H9 (cell line): ENCODE data around the gene GRIP1. TPM values are rescaled to one million over a fixed set of nuclear protein-coding genes. Genes with fewer than 3 reads are reported as not detected.

Source experiments
- DNase-seq: peaks from one replicate; pipeline ENCODE4 v3.0.0-alpha.2; 2017
- H2AFZ ChIP-seq: one replicate; pipeline ENCODE4 v1.6.1; 2013; ENCODE audit warnings: mild to moderate bottlenecking, low read length, control low read depth, moderate library complexity
- H2AK5ac ChIP-seq: 2 replicates; pipeline ENCODE4 v1.6.1; 2013; ENCODE audit warnings: low read length, control low read depth, mixed read lengths; ENCODE audit not compliant: insufficient read length
- H2BK120ac ChIP-seq: one replicate; pipeline ENCODE4 v1.6.1; 2013; ENCODE audit warnings: low read depth, mild to moderate bottlenecking, low read length, control low read depth, inconsistent platforms; ENCODE audit not compliant: poor library complexity, severe bottlenecking
- H2BK12ac ChIP-seq: 2 replicates; pipeline ENCODE4 v1.6.1; 2013; ENCODE audit warnings: low read length, control low read depth, mixed read lengths, low read depth; ENCODE audit not compliant: insufficient read length
- H2BK15ac ChIP-seq: 2 replicates; pipeline ENCODE4 v1.6.1; 2013; ENCODE audit warnings: low read depth, low read length, control low read depth
- H2BK20ac ChIP-seq: one replicate; pipeline ENCODE4 v1.6.1; 2013; ENCODE audit warnings: low read depth, mild to moderate bottlenecking, low read length, control low read depth, inconsistent platforms; ENCODE audit not compliant: poor library complexity, severe bottlenecking
- H2BK5ac ChIP-seq: 2 replicates; pipeline ENCODE4 v1.6.1; 2013; ENCODE audit warnings: low read length, control low read depth, mixed read lengths; ENCODE audit not compliant: insufficient read length
- H3K14ac ChIP-seq: 2 replicates; pipeline ENCODE4 v1.6.1; 2013; ENCODE audit warnings: low read length, control low read depth; ENCODE audit not compliant: insufficient read depth
- H3K18ac ChIP-seq: 2 replicates; pipeline ENCODE4 v1.6.1; 2013; ENCODE audit warnings: low read depth, mild to moderate bottlenecking, mixed read lengths, low read length, control low read depth; ENCODE audit not compliant: insufficient read length
- H3K23ac ChIP-seq: 2 replicates; pipeline ENCODE4 v1.6.1; 2013; ENCODE audit warnings: low read length, control low read depth, mixed read lengths, low read depth; ENCODE audit not compliant: insufficient read length
- H3K23me2 ChIP-seq: 2 replicates; pipeline ENCODE4 v1.6.1; 2013; ENCODE audit warnings: low read depth, mild to moderate bottlenecking, mixed read lengths, low read length, control low read depth; ENCODE audit not compliant: insufficient read length, poor library complexity, severe bottlenecking
- H3K27ac ChIP-seq: 2 replicates; pipeline ENCODE4 v1.5.1; 2013; ENCODE audit warnings: low read length, control low read depth, mixed read lengths, low read depth; ENCODE audit not compliant: insufficient read length
- H3K27me3 ChIP-seq: 2 replicates; pipeline ENCODE4 v1.6.1; 2013; ENCODE audit warnings: low read length, control low read depth, inconsistent platforms; ENCODE audit not compliant: insufficient read depth
- H3K4ac ChIP-seq: 2 replicates; pipeline ENCODE4 v1.6.1; 2013; ENCODE audit warnings: low read depth, mild to moderate bottlenecking, control low read depth, inconsistent platforms, low read length, moderate library complexity
- H3K4me1 ChIP-seq: 2 replicates; pipeline ENCODE4 v1.6.1; 2013; ENCODE audit warnings: low read length, control low read depth, inconsistent platforms; ENCODE audit not compliant: insufficient read depth
- H3K4me2 ChIP-seq: 2 replicates; pipeline ENCODE4 v1.6.1; 2013; ENCODE audit warnings: low read length, control low read depth, mixed read lengths; ENCODE audit not compliant: insufficient read length, insufficient read depth
- H3K56ac ChIP-seq: 2 replicates; pipeline ENCODE4 v1.6.1; 2013; ENCODE audit warnings: low read depth, mild to moderate bottlenecking, mixed read lengths, low read length, control low read depth; ENCODE audit not compliant: insufficient read length
- H3K79me1 ChIP-seq: 2 replicates; pipeline ENCODE4 v1.6.1; 2013; ENCODE audit warnings: low read depth, mild to moderate bottlenecking, moderate library complexity, low read length, control low read depth, inconsistent platforms; ENCODE audit not compliant: insufficient read depth, poor library complexity, severe bottlenecking
- H3K79me2 ChIP-seq: 2 replicates; pipeline ENCODE4 v1.6.1; 2013; ENCODE audit warnings: low read length, control low read depth, inconsistent platforms; ENCODE audit not compliant: insufficient read depth
- H3K9ac ChIP-seq: 2 replicates; pipeline ENCODE4 v1.6.1; 2013; ENCODE audit warnings: low read length, control low read depth, mixed read lengths; ENCODE audit not compliant: insufficient read length; ENCODE audit errors: extremely low read depth
- H3K9me3 ChIP-seq: one replicate; pipeline ENCODE4 v1.6.1; 2013; ENCODE audit warnings: low read depth, low read length, inconsistent platforms; ENCODE audit not compliant: control insufficient read depth
- H3T11ph ChIP-seq: one replicate; pipeline ENCODE4 v1.6.1; 2013; ENCODE audit warnings: mild to moderate bottlenecking, low read length, control low read depth, inconsistent platforms
- H4K20me1 ChIP-seq: one replicate; pipeline ENCODE4 v1.6.1; 2013; ENCODE audit not compliant: control insufficient read depth, insufficient read length, insufficient read depth
- H4K5ac ChIP-seq: 2 replicates; pipeline ENCODE4 v1.6.1; 2013; ENCODE audit warnings: low read depth, mild to moderate bottlenecking, mixed read lengths, low read length, control low read depth; ENCODE audit not compliant: insufficient read length
- H4K8ac ChIP-seq: replicated peaks from 2 replicates; pipeline ENCODE4 v1.6.1; 2013; ENCODE audit warnings: low read length, control low read depth, mixed read lengths, low read depth; ENCODE audit not compliant: insufficient read length
- H4K91ac ChIP-seq: 2 replicates; pipeline ENCODE4 v1.6.1; 2013; ENCODE audit warnings: low read depth, mild to moderate bottlenecking, moderate library complexity, mixed read lengths, low read length, control low read depth; ENCODE audit not compliant: insufficient read length
- H3K27ac Mint-ChIP-seq, 3 experiments: 2 replicates in 2 of 3; 3 replicates in 1 of 3; pipeline ENCODE4 v1.8.0; 2020 to 2021; ENCODE audit warnings: mixed read lengths in 3 of 3, mild to moderate bottlenecking in 1 of 3, moderate library complexity in 1 of 3
- H3K27me3 Mint-ChIP-seq: 2 replicates; pipeline ENCODE4 v1.8.0; 2021; ENCODE audit warnings: low read depth, mild to moderate bottlenecking, moderate library complexity, mixed read lengths
- H3K36me3 Mint-ChIP-seq, 3 experiments: 2 replicates in 2 of 3; 3 replicates in 1 of 3; pipeline ENCODE4 v1.8.0; 2020 to 2021; ENCODE audit warnings: low read depth in 3 of 3, mixed read lengths in 3 of 3; ENCODE audit not compliant: insufficient read depth in 1 of 3
- H3K4me1 Mint-ChIP-seq, 2 experiments: 2 replicates each; pipeline ENCODE4 v1.8.0; 2020; ENCODE audit warnings: mixed read lengths in 2 of 2
- H3K4me3 Mint-ChIP-seq, 2 experiments: 2 replicates in 1 of 2; 3 replicates in 1 of 2; pipeline ENCODE4 v1.8.0; 2020 to 2021; ENCODE audit warnings: mild to moderate bottlenecking in 2 of 2, mixed read lengths in 2 of 2, moderate library complexity in 1 of 2
- H3K9me3 Mint-ChIP-seq, 2 experiments: 2 replicates in 1 of 2; 3 replicates in 1 of 2; pipeline ENCODE4 v1.8.0; 2020; ENCODE audit warnings: mild to moderate bottlenecking in 2 of 2, mixed read lengths in 2 of 2, moderate library complexity in 1 of 2
- WGBS: extraction: QIAGEN DNeasy Blood & Tissue Kit; methylation state at CpG from one replicate; pipeline ENCODE4 v1.1.7; 2013; ENCODE audit warnings: missing lambda C conversion rate, low lambda C conversion rate, mixed read lengths; ENCODE audit not compliant: insufficient read length; ENCODE audit errors: extremely low coverage; 5-methylcytosine and 5-hydroxymethylcytosine counted together
- total RNA-seq: library from RNA; stranded (reverse); gene quantifications from 2 replicates; pipeline ENCODE4 v1.2.1, GENCODE V29; 2021
- TF ChIP-seq, protein P1 (sequence below): fragments of 200-600 bp; sonication (generic); conservative IDR thresholded peaks from 3 replicates; pipeline ENCODE4 v1.8.0; 2021; ENCODE audit warnings: antibody characterized with exemption, mild to moderate bottlenecking

GRIP1 gene
- total RNA-seq, 1 experiment from 2014 or later, result 19.5 TPM

DNA sequence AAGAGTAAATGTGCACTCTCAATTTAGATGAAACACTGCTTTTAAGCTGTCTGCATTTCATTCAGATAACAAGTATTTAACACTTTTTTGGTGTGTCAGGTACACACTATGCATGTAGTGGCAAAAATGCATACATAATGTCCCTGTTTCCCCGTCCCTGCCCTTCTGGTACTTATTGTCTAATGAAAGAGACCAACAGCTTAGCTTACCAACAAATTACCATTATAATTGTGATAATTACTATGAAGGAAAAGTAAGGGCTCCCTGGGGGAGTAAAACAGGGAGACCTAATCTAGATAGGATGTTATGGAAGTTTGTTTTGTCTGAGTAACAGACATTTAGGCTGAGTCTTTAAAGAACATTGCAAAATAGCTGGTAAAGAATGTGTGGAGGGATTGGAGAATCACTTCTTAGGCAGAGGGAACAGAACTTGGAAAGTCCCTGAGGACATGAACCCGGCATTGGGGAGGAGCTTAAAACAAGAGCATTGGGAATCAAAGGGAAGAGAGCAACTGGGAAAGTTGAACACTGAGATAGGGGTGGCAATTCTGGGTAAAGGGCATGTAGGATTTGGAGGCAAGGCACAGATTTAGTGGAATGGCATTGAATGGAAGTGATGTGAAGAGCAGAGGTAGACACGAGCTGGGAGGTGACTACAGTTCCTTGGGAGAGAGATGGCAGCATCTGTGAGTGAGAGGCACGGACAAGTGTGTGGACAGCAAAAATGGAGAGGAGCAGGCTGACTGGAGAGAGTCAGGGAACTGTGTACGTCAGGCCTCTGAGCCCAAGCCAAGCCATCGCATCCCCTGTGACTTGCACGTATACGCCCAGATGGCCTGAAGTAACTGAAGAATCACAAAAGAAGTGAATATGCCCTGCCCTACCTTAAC is 181.6 kb downstream of the GRIP1 start:
- no peaks in the 10 kb centered on the region for H3K23me2 ChIP-seq
- H2BK5ac ChIP-seq, result peak overlapping the region; percentile 61
- H2BK12ac ChIP-seq, result peak overlapping the region; percentile 71
- no peak overlapping the region for H3K23ac ChIP-seq
- Mint-ChIP-seq H3K9me3 (no peaks in the 10 kb centered on the region), H3K27me3 (no peaks in the 10 kb centered on the region), H3K4me1 (peaks cover 60 to 73% of the 10 kb centered on the region in 2 experiments), H3K36me3 (no peaks in the 10 kb centered on the region), H3K27ac (peak overlapping the region; percentile 94 to 97 (median 97)), H3K4me3 (peak overlapping the region; percentile 7 to 27; a peak in 4 of 5 replicates)
- no peak overlapping the region for H2BK15ac ChIP-seq
- no peak overlapping the region for H2AK5ac ChIP-seq
- H4K8ac ChIP-seq, result no peak overlapping the region
- no peak overlapping the region for H2BK120ac ChIP-seq
- H3K9me3 ChIP-seq, result no peaks in the 10 kb centered on the region
- H3K4me1 ChIP-seq, result peaks cover 9% of the 10 kb centered on the region; the same call in 1 of the 2 replicates
- H3K27me3 ChIP-seq, result no peaks in the 10 kb centered on the region
- H3K79me1 ChIP-seq, result no peaks in the 10 kb centered on the region
- DNase-seq, result peak; percentile 88
- peak overlapping the region; percentile 27 for H3K4me2 ChIP-seq
- H2BK20ac ChIP-seq, result no peak overlapping the region
- H4K20me1 ChIP-seq, result no peaks in the 10 kb centered on the region
- peak overlapping the region; percentile 89; the same call in 1 of the 2 replicates for H3K14ac ChIP-seq
- peak overlapping the region; percentile 72 for H4K5ac ChIP-seq
- no peak overlapping the region for H2AFZ ChIP-seq
- no CpG with 5 or more reads among the region's 8 CpGs for WGBS
- no peak overlapping the region for H3K4ac ChIP-seq
- H3K56ac ChIP-seq, result no peak overlapping the region
- TF ChIP-seq, protein P1, sequence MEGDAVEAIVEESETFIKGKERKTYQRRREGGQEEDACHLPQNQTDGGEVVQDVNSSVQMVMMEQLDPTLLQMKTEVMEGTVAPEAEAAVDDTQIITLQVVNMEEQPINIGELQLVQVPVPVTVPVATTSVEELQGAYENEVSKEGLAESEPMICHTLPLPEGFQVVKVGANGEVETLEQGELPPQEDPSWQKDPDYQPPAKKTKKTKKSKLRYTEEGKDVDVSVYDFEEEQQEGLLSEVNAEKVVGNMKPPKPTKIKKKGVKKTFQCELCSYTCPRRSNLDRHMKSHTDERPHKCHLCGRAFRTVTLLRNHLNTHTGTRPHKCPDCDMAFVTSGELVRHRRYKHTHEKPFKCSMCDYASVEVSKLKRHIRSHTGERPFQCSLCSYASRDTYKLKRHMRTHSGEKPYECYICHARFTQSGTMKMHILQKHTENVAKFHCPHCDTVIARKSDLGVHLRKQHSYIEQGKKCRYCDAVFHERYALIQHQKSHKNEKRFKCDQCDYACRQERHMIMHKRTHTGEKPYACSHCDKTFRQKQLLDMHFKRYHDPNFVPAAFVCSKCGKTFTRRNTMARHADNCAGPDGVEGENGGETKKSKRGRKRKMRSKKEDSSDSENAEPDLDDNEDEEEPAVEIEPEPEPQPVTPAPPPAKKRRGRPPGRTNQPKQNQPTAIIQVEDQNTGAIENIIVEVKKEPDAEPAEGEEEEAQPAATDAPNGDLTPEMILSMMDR, result no peak
- peak overlapping the region; percentile 60 for H3K9ac ChIP-seq
- H4K91ac ChIP-seq, result no peak overlapping the region
- peak overlapping the region; percentile 95 for H3K18ac ChIP-seq
- no peaks in the 10 kb centered on the region for H3K79me2 ChIP-seq
- H3K27ac ChIP-seq, result peak overlapping the region; percentile 98
- no peak overlapping the region for H3T11ph ChIP-seq
